ENCODE data around the gene EXTL2. TPM values are rescaled to one million over a fixed set of nuclear protein-coding genes. Genes with fewer than 3 reads are reported as not detected.

Gene EXTL2
- total and polyA plus RNA-seq, 2 donors: 10.6 to 12.1 TPM

DNA sequence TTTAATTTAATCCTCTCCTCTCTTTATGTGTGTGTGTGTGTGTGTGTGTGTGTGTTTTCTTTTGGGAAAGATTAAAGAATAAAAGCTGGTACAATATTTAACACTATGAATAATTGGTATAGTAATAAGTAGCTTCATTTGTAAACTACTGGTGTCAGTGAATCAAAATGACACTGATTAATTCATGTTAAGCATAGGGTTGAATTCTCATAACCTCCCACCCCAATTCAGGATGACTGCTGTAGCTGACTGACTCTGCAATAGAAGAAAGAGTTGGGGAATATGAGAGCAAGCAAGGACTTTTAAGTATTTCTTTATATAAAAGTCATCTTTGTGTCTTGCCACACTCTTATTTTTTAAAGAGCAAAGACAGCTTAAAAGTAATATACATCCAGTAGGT, 14.4 kb upstream of the EXTL2 start:
- DNase-seq (ENCODE audit: low read depth in 6 of 9, low spot score in 9 of 9): no peak
- no peak overlapping the region for H3K4me3 ChIP-seq (ENCODE audit: low read length in 2 of 2)
- peaks cover 15 to 77% of the 10 kb centered on the region in 2 donors for H3K36me3 ChIP-seq (ENCODE audit: control insufficient read depth in 2 of 2, insufficient read depth in 2 of 2, low read length in 1 of 2)
- no peaks in the 10 kb centered on the region for H3K9me3 ChIP-seq (ENCODE audit: control insufficient read depth in 2 of 2, insufficient read depth in 1 of 2, low read length in 1 of 2)
- H3K4me1 ChIP-seq (ENCODE audit: control insufficient read depth in 2 of 2, insufficient read depth in 2 of 2, low read length in 2 of 2): no peaks in the 10 kb centered on the region
- no peak overlapping the region for H3K27ac ChIP-seq (ENCODE audit: low read depth in 1 of 2, low read length in 1 of 2)
- H3K27me3 ChIP-seq (ENCODE audit: control insufficient read depth in 2 of 2, insufficient read depth in 1 of 2, low read length in 1 of 2): no peaks in the 10 kb centered on the region

DNA sequence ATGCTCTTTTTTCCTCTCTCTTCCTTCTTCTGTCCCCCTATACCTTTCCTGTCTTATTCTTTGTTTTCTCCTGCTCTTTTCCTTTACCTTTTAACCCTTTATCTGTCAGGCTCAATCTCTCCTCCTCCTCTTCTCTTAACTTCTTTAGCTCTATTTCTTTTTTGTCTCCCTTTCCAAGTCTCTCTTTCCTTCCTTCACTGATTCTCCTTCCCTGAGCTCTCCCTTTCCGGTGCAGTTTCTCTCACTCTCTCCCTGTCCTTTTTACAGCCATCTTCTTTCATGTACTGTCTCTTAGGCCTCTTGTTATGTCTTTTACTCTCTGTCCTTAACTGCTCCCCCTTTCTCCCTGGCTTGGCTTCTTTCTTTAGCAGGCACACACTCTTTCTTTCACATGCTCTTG, 13.2 kb upstream of the EXTL2 start:
- Histone ChIP-seq H3K27me3 (ENCODE audit: control insufficient read depth in 2 of 2, insufficient read depth in 1 of 2, low read length in 1 of 2) (no peaks in the 10 kb centered on the region), H3K4me1 (ENCODE audit: control insufficient read depth in 2 of 2, insufficient read depth in 2 of 2, low read length in 2 of 2) (no peaks in the 10 kb centered on the region), H3K36me3 (ENCODE audit: control insufficient read depth in 2 of 2, insufficient read depth in 2 of 2, low read length in 1 of 2) (peaks cover 15 to 72% of the 10 kb centered on the region in 2 donors), H3K4me3 (ENCODE audit: low read length in 2 of 2) (no peak overlapping the region), H3K27ac (ENCODE audit: low read depth in 1 of 2, low read length in 1 of 2) (no peak overlapping the region), H3K9me3 (ENCODE audit: control insufficient read depth in 2 of 2, insufficient read depth in 1 of 2, low read length in 1 of 2) (no peaks in the 10 kb centered on the region)
- no peak for DNase-seq (ENCODE audit: low read depth in 6 of 9, low spot score in 9 of 9)
- 95% methylated on average over 1 of the region's 1 CpG for WGBS

DNA sequence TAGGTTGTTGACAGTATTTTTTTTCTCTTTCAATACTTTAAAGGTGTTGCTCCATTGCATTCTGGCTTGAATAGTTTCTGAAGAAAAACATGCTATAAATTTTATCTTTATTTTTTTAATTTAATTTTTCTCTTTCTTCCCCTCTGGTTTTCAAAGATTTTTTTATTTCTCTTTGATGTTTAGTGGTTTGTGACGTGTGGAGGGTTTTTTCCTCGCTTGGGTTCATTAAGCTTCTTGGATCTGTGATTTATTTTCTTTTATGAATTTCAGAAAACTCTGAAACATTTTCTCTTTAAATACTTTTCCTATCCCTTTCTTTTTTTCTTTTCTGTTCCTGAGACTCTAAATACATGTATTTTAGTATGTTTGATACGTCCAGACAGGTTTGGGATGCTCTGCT, 10.5 kb upstream of the EXTL2 start:
- 69% methylated on average over 3 of the region's 3 CpGs for WGBS
- no peak overlapping the region for H3K27ac ChIP-seq (ENCODE audit: low read depth in 1 of 2, low read length in 1 of 2)
- H3K36me3 ChIP-seq (ENCODE audit: control insufficient read depth in 2 of 2, insufficient read depth in 2 of 2, low read length in 1 of 2): peaks cover 8 to 65% of the 10 kb centered on the region in 2 donors
- no peak for DNase-seq (ENCODE audit: low read depth in 6 of 9, low spot score in 9 of 9)
- no peaks in the 10 kb centered on the region for H3K9me3 ChIP-seq (ENCODE audit: control insufficient read depth in 2 of 2, insufficient read depth in 1 of 2, low read length in 1 of 2)
- no peaks in the 10 kb centered on the region for H3K4me1 ChIP-seq (ENCODE audit: control insufficient read depth in 2 of 2, insufficient read depth in 2 of 2, low read length in 2 of 2)
- no peak overlapping the region for H3K4me3 ChIP-seq (ENCODE audit: low read length in 2 of 2)
- H3K27me3 ChIP-seq (ENCODE audit: control insufficient read depth in 2 of 2, insufficient read depth in 1 of 2, low read length in 1 of 2): no peaks in the 10 kb centered on the region

DNA sequence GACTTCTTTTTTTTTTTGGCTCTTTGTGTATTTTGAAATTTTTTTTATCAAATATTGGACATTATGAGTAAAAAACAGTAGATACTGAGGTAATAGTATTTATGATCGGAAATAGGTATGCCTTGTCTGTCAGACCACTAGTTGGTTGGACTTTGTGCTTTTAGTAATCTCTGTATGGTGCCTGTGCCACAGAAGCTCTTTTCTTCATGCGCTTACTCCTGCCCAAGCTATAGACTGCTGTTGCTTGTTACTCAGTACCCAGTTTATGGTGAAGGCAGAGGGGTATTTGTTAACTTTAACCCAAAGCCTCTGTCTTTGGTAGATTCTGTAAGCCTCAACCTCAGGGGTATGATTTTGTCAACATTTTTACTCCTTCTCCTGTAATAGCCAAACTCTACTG, 9.9 kb upstream of the EXTL2 start:
- no peak for DNase-seq (ENCODE audit: low read depth in 6 of 9, low spot score in 9 of 9)
- peaks cover 8 to 63% of the 10 kb centered on the region in 2 donors for H3K36me3 ChIP-seq (ENCODE audit: control insufficient read depth in 2 of 2, insufficient read depth in 2 of 2, low read length in 1 of 2)

DNA sequence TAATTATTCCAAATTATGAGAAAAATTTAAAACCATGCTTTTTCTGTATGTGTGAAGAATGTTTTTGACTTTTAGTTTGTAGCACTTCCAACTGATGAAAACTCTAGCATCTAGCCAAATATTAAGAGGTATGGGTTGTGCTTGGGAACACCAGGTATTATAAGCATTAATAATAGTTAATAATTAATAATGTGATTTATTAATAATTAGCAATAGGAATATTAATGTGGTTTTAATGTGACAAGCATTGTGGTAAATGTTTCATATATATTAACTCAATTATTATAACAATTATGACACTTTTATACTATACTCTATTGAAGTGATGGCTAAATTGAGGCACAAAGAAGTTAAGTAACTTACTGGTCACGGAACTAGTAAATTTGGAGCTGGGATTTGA, 9.1 kb upstream of the EXTL2 start:
- WGBS: 97% methylated on average over 1 of the region's 1 CpG
- H3K27me3 ChIP-seq (ENCODE audit: control insufficient read depth in 2 of 2, insufficient read depth in 1 of 2, low read length in 1 of 2): no peaks in the 10 kb centered on the region
- peaks cover 8 to 60% of the 10 kb centered on the region in 2 donors for H3K36me3 ChIP-seq (ENCODE audit: control insufficient read depth in 2 of 2, insufficient read depth in 2 of 2, low read length in 1 of 2)
- H3K4me3 ChIP-seq (ENCODE audit: low read length in 2 of 2): no peak overlapping the region
- H3K9me3 ChIP-seq (ENCODE audit: control insufficient read depth in 2 of 2, insufficient read depth in 1 of 2, low read length in 1 of 2): no peaks in the 10 kb centered on the region
- H3K4me1 ChIP-seq (ENCODE audit: control insufficient read depth in 2 of 2, insufficient read depth in 2 of 2, low read length in 2 of 2): no peaks in the 10 kb centered on the region
- no peak for DNase-seq (ENCODE audit: low read depth in 6 of 9, low spot score in 9 of 9)
- H3K27ac ChIP-seq (ENCODE audit: low read depth in 1 of 2, low read length in 1 of 2): no peak overlapping the region

More for the DNA sequence above, 9.9 kb upstream of the EXTL2 start:
- Histone ChIP-seq H3K4me3 (ENCODE audit: low read length in 2 of 2) (no peak overlapping the region), H3K4me1 (ENCODE audit: control insufficient read depth in 2 of 2, insufficient read depth in 2 of 2, low read length in 2 of 2) (no peaks in the 10 kb centered on the region), H3K27me3 (ENCODE audit: control insufficient read depth in 2 of 2, insufficient read depth in 1 of 2, low read length in 1 of 2) (no peaks in the 10 kb centered on the region), H3K9me3 (ENCODE audit: control insufficient read depth in 2 of 2, insufficient read depth in 1 of 2, low read length in 1 of 2) (no peaks in the 10 kb centered on the region), H3K27ac (ENCODE audit: low read depth in 1 of 2, low read length in 1 of 2) (no peak overlapping the region)
- WGBS: 97% methylated on average over 2 of the region's 2 CpGs

DNA sequence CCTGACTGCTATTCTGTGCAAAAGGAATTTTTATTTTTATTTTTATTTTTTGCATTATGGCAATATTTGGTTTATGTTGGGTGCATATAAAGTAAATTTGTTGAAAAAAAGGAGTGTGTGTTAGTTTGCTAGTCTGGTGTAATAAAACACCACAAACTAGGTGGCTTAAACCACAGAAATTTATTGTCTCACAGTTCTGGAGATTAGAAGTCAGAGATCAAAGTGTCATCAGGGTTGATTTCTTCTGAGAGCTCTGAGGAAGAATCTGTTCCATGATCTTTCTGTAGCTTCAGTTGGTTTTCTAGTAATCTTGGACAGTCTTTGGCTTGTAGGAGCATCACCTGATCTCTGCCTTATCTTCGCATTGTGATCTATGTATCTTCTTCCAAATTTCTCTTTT, 7.7 kb upstream of the EXTL2 start:
- WGBS: 95% methylated on average over 1 of the region's 1 CpG

DNA sequence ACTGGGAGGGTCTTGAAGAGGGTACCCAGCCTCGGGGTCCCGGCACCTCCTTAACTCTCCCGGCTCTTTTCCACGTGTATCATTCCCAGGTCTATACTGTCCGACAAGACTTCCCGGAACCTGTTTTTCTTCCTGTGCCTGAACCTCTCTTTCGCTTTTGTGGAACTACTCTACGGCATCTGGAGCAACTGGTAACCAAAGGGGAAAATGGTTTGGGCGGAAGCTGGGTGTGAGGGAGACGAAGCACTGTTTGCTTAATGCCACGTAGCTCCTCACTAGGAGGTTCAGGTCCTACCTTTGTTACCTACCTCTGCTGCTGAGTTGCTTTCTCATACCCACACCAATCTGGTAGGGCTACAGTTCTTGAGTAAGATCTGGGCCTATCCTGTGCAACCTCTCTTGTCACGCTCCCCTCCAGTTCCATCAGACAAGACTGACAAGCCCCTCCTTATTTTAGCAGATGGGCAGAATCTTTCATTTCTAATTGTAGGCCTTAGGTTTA, 1.9 kb upstream of the EXTL2 start:
- peaks cover 2 to 10% of the 10 kb centered on the region in 2 donors for H3K4me1 ChIP-seq (ENCODE audit: control insufficient read depth in 2 of 2, insufficient read depth in 2 of 2, low read length in 2 of 2)
- H3K36me3 ChIP-seq (ENCODE audit: control insufficient read depth in 2 of 2, insufficient read depth in 2 of 2, low read length in 1 of 2): peaks cover 0 to 21% of the 10 kb centered on the region in 2 donors
- H3K4me3 ChIP-seq (ENCODE audit: low read length in 2 of 2): peak overlapping the region; percentile 74 to 97
- DNase-seq (ENCODE audit: low read depth in 6 of 9, low spot score in 9 of 9): peak in 8 of 9 donors; percentile 29 to 79 (median 54)
- H3K9me3 ChIP-seq (ENCODE audit: control insufficient read depth in 2 of 2, insufficient read depth in 1 of 2, low read length in 1 of 2): no peaks in the 10 kb centered on the region
- H3K27me3 ChIP-seq (ENCODE audit: control insufficient read depth in 2 of 2, insufficient read depth in 1 of 2, low read length in 1 of 2): no peaks in the 10 kb centered on the region
- WGBS: 1% methylated on average over 12 of the region's 12 CpGs
- H3K27ac ChIP-seq (ENCODE audit: low read depth in 1 of 2, low read length in 1 of 2): peak overlapping the region; percentile 75 to 90

More for the DNA sequence above, 7.7 kb upstream of the EXTL2 start:
- DNase-seq (ENCODE audit: low read depth in 6 of 9, low spot score in 9 of 9): no peak
- Histone ChIP-seq H3K9me3 (ENCODE audit: control insufficient read depth in 2 of 2, insufficient read depth in 1 of 2, low read length in 1 of 2) (no peaks in the 10 kb centered on the region), H3K27ac (ENCODE audit: low read depth in 1 of 2, low read length in 1 of 2) (no peak overlapping the region), H3K27me3 (ENCODE audit: control insufficient read depth in 2 of 2, insufficient read depth in 1 of 2, low read length in 1 of 2) (no peaks in the 10 kb centered on the region), H3K36me3 (ENCODE audit: control insufficient read depth in 2 of 2, insufficient read depth in 2 of 2, low read length in 1 of 2) (peaks cover 4 to 56% of the 10 kb centered on the region in 2 donors), H3K4me1 (ENCODE audit: control insufficient read depth in 2 of 2, insufficient read depth in 2 of 2, low read length in 2 of 2) (peaks cover 0 to 2% of the 10 kb centered on the region in 2 donors), H3K4me3 (ENCODE audit: low read length in 2 of 2) (no peak overlapping the region)

DNA sequence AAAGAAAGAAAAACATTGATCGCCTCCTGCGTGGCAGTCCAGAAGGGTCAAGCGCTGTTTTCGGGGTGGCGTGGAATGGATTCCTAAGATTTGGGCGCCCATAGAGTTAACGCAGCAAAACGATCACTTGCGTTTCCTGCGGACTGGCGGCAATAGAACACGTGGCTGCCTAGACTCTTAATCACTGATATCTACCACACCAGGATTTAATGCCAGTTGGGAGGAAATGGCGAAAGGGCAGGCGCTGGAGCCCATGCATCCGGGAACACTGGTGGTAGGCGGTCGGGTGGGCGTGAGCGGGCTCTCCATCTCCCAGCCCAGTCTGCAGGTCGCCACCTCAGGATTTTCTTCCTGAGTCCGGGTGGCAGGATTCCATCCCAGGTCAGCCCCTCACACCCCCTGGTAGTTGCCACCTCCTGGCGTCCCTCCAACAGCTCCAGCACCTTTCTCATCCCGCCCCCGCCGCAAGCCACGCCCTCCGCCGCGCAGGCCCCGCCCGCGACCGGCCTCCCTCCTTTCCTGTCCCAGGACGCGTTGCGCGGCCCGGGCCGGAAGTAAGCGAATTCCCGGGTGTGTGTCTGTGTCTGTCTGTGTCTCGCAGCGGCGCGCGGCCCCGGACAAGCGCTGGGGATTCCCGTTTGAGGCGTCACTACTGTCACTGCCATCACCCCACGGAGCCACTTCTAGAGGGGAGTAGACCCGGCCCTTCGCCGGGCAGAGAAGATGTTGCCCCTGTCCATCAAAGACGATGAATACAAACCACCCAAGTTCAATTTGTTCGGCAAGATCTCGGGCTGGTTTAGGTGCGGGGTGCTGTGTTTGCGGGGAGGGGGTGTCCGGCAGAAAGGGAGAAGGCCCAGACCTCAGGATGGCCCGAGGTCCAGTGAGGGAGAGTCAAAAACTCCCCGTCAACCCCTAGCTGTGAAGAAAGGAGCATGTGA, 1.2 kb upstream of the EXTL2 start, which contains the start of gene SLC30A7:
TSS of gene SLC30A7 (plus strand) at position 551 of the 941 bp plus-strand sequence. CDS start at position 724, 173 bp downstream.
- peak; percentile 57 to 94 (median 83) for DNase-seq (ENCODE audit: low read depth in 6 of 9, low spot score in 9 of 9)
- Histone ChIP-seq H3K4me3 (ENCODE audit: low read length in 2 of 2) (peak within 1 kb of the TSS; percentile 74 to 97), H3K27me3 (ENCODE audit: control insufficient read depth in 2 of 2, insufficient read depth in 1 of 2, low read length in 1 of 2) (no peaks in the 10 kb centered on the region), H3K9me3 (ENCODE audit: control insufficient read depth in 2 of 2, insufficient read depth in 1 of 2, low read length in 1 of 2) (no peaks in the 10 kb centered on the region), H3K4me1 (ENCODE audit: control insufficient read depth in 2 of 2, insufficient read depth in 2 of 2, low read length in 2 of 2) (peaks cover 2 to 10% of the 10 kb centered on the region in 2 donors), H3K27ac (ENCODE audit: low read depth in 1 of 2, low read length in 1 of 2) (peak within 1 kb of the TSS; percentile 89 to 90), H3K36me3 (ENCODE audit: control insufficient read depth in 2 of 2, insufficient read depth in 2 of 2, low read length in 1 of 2) (peaks cover 0 to 16% of the 10 kb centered on the region in 2 donors)
- under 1% methylated on average over 62 of the region's 62 CpGs for WGBS

DNA sequence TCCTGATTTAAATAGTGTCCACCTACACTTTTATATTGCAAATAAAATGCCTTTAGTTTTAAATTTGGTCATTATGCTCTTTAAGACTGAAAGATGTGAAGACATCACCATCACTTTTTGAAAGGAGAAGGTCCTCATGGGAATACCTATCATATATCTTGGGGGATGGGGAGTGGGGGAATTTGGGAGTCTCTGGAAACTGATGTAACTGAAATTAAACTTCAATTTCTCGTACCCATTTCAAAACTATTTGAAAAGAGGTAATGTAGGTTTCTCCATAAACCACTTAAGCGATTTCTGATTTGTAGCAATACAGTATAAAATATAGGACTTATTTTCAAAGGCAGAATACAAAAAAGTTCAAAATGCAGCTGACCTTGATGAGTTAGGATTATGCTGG, 924 bp downstream of the EXTL2 start:
- no peak overlapping the region for H3K27ac ChIP-seq (ENCODE audit: low read depth in 1 of 2, low read length in 1 of 2)
- peaks cover 3 to 13% of the 10 kb centered on the region in 2 donors for H3K9me3 ChIP-seq (ENCODE audit: control insufficient read depth in 2 of 2, insufficient read depth in 1 of 2, low read length in 1 of 2)
- no peak for DNase-seq (ENCODE audit: low read depth in 6 of 9, low spot score in 9 of 9)
- H3K4me3 ChIP-seq (ENCODE audit: low read length in 2 of 2): peak overlapping the region in 1 of 2 donors; percentile 97
- 71% methylated on average over 2 of the region's 2 CpGs for WGBS
- peaks cover 2 to 10% of the 10 kb centered on the region in 2 donors for H3K4me1 ChIP-seq (ENCODE audit: control insufficient read depth in 2 of 2, insufficient read depth in 2 of 2, low read length in 2 of 2)
- peaks cover 0 to 6% of the 10 kb centered on the region in 2 donors for H3K36me3 ChIP-seq (ENCODE audit: control insufficient read depth in 2 of 2, insufficient read depth in 2 of 2, low read length in 1 of 2)
- H3K27me3 ChIP-seq (ENCODE audit: control insufficient read depth in 2 of 2, insufficient read depth in 1 of 2, low read length in 1 of 2): no peaks in the 10 kb centered on the region

Data from thymus (tissue), 11 donors.